Panc1 (cell line): ENCODE results near the gene LSG1. TPM values are rescaled to one million over a fixed set of nuclear protein-coding genes. Genes with fewer than 3 reads are reported as not detected.

ENCODE experiments used
- ATAC-seq: fragments of 200-7000 bp; cut with Tn5 transposase; 2 replicates; pipeline ENCODE4 v1.9.1; 2020; ENCODE audit warnings: mild to moderate bottlenecking, moderate library complexity
- BruUV-seq: library from RNA; stranded (reverse); fragments of 400-500 nt; replicated peaks from 2 replicates; lab custom pipeline; 2021; lab: Mats Ljungman, UMichigan
- CTCF ChIA-PET: fragments of 300-600 bp; sonication (Branson Sonifier 250); formaldehyde crosslinking; loops from one replicate; lab custom pipeline; 2022; ENCODE audit warnings: antibody characterized with exemption; lab: Charles Lee
- POLR2A ChIA-PET: fragments of 300-600 bp; sonication (Branson Sonifier 250); formaldehyde crosslinking; loops from one replicate; lab custom pipeline; 2022; ENCODE audit warnings: antibody characterized with exemption; lab: Charles Lee
- DNase-seq: peaks from one replicate; pipeline ENCODE4 v3.0.0-alpha.2; 2010; ENCODE audit warnings: low read depth, low spot score
- H3K27ac ChIP-seq: 2 replicates; pipeline ENCODE4 v1.5.1; 2011; ENCODE audit warnings: mild to moderate bottlenecking, low read length, inconsistent platforms
- H3K27me3 ChIP-seq: fragments of 200-500 bp; sonication (Bioruptor generic); 2 replicates; pipeline ENCODE4 v1.6.0; 2014; ENCODE audit warnings: low read length, inconsistent platforms; ENCODE audit not compliant: control insufficient read depth, insufficient read depth
- H3K36me3 ChIP-seq: fragments of 200-500 bp; sonication (Bioruptor generic); 2 replicates; pipeline ENCODE4 v1.5.1; 2014; ENCODE audit warnings: inconsistent platforms, mild to moderate bottlenecking, low read length, moderate library complexity; ENCODE audit not compliant: control insufficient read depth, insufficient read depth
- H3K4me1 ChIP-seq: 2 replicates; pipeline ENCODE4 v1.5.1; 2011; ENCODE audit warnings: inconsistent platforms, mild to moderate bottlenecking, low read length, moderate library complexity; ENCODE audit not compliant: control insufficient read depth, insufficient read depth
- H3K4me3 ChIP-seq, 2 experiments: 2 replicates each; pipeline ENCODE4 v1.5.1; 2011 to 2012; ENCODE audit warnings: low read depth in 2 of 2, low read length in 2 of 2, mild to moderate bottlenecking in 2 of 2, inconsistent platforms in 1 of 2, moderate library complexity in 1 of 2
- H3K9me3 ChIP-seq: fragments of 200-500 bp; sonication (Bioruptor generic); 2 replicates; pipeline ENCODE4 v1.5.1; 2014; ENCODE audit warnings: low read depth, mild to moderate bottlenecking, inconsistent platforms, low read length, moderate library complexity; ENCODE audit not compliant: control insufficient read depth, insufficient read depth
- POLR2AphosphoS5 ChIP-seq: IDR thresholded peaks from 2 replicates; pipeline ENCODE4 v1.6.1; 2012; ENCODE audit warnings: mild to moderate bottlenecking, low read depth, low read length, moderate library complexity
- SIN3A ChIP-seq: IDR thresholded peaks from 2 replicates; pipeline ENCODE4 v1.6.1; 2012; ENCODE audit warnings: low read depth, mild to moderate bottlenecking, low read length, moderate library complexity, borderline replicate concordance; ENCODE audit not compliant: insufficient read depth
- TCF7L2 ChIP-seq: IDR thresholded peaks from 2 replicates; pipeline ENCODE4 v1.6.1; 2011; ENCODE audit warnings: mild to moderate bottlenecking, low read depth, low read length, inconsistent platforms
- in situ Hi-C: cut with HindIII; loops from 2 replicates; pipeline ENCODE4 v1.10.0; 2016; ENCODE audit warnings: low sequenced_read_pairs, low pct_unique_long_range_greater_than_20kb
- intact Hi-C: fragments of 100-400 bp; cut with micrococcal nuclease; formaldehyde crosslinking; loops from one replicate; pipeline ENCODE4 v1.10.0; 2022; ENCODE audit not compliant: unreplicated experiment
- total RNA-seq: library from RNA; stranded (reverse); gene quantifications from one replicate; pipeline ENCODE4 v1.2.1, GENCODE V29; 2021; ENCODE audit not compliant: unreplicated experiment
- TF ChIP-seq, protein P1 (sequence below): fragments of 450-650 bp; IDR thresholded peaks from 2 replicates; pipeline ENCODE4 v1.5.1; 2017; ENCODE audit warnings: mild to moderate bottlenecking
- TF ChIP-seq, protein P2 (sequence below), 2 experiments: IDR thresholded peaks; 2 replicates each; pipeline ENCODE4 v1.6.1; 2011 to 2012; ENCODE audit warnings: low read depth in 2 of 2, control low read depth in 1 of 2, low read length in 1 of 2, mild to moderate bottlenecking in 1 of 2, moderate library complexity in 1 of 2; ENCODE audit not compliant: insufficient read depth in 1 of 2

The LSG1 gene
- total RNA-seq, 1 experiment from 2014 or later: 72.9 TPM

DNA sequence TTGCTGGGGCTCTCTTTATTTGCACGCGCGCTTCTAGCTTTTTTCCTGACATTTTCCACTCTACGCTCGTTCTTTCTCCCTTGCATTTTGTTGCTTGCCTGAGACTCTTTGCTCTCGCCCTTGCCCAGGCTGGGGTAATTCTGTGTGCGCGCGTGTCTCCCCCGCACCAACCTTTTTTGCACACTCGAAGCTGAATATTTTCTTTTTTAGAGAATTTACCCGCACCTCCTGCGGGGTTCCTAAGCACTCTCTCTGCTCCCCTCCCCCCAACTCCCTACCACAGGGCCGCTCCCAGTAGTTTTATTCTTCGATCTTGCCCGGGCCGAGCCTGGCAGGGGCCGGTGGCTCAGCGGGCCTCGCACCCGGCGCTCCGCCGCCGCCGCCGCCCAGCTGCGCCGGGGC, 14.4 kb upstream of the LSG1 start:
- H3K27me3 ChIP-seq: no peaks in the 10 kb centered on the region
- no peak for ATAC-seq
- TSS peak; percentile 86 for BruUV-seq
- ChIA-PET CTCF (interaction anchor here (0.9 kb wide), 1 partner anchor 420 kb away, joined by 4 read pairs; no protein-coding TSS in a partner anchor), POLR2A (interaction anchor here (0.5 to 0.7 kb wide), 3 partner anchors 124 to 400 kb away, joined by 3 to 10 read pairs (median 3); no protein-coding TSS in a partner anchor)
- no peak for DNase-seq
- H3K27ac ChIP-seq: peak overlapping the region; percentile 77
- TF ChIP-seq POLR2AphosphoS5: no peak
- TF ChIP-seq SIN3A: no peak
- TF ChIP-seq, protein P1, sequence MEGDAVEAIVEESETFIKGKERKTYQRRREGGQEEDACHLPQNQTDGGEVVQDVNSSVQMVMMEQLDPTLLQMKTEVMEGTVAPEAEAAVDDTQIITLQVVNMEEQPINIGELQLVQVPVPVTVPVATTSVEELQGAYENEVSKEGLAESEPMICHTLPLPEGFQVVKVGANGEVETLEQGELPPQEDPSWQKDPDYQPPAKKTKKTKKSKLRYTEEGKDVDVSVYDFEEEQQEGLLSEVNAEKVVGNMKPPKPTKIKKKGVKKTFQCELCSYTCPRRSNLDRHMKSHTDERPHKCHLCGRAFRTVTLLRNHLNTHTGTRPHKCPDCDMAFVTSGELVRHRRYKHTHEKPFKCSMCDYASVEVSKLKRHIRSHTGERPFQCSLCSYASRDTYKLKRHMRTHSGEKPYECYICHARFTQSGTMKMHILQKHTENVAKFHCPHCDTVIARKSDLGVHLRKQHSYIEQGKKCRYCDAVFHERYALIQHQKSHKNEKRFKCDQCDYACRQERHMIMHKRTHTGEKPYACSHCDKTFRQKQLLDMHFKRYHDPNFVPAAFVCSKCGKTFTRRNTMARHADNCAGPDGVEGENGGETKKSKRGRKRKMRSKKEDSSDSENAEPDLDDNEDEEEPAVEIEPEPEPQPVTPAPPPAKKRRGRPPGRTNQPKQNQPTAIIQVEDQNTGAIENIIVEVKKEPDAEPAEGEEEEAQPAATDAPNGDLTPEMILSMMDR: no peak
- no peak for TF ChIP-seq TCF7L2
- TF ChIP-seq, protein P2, sequence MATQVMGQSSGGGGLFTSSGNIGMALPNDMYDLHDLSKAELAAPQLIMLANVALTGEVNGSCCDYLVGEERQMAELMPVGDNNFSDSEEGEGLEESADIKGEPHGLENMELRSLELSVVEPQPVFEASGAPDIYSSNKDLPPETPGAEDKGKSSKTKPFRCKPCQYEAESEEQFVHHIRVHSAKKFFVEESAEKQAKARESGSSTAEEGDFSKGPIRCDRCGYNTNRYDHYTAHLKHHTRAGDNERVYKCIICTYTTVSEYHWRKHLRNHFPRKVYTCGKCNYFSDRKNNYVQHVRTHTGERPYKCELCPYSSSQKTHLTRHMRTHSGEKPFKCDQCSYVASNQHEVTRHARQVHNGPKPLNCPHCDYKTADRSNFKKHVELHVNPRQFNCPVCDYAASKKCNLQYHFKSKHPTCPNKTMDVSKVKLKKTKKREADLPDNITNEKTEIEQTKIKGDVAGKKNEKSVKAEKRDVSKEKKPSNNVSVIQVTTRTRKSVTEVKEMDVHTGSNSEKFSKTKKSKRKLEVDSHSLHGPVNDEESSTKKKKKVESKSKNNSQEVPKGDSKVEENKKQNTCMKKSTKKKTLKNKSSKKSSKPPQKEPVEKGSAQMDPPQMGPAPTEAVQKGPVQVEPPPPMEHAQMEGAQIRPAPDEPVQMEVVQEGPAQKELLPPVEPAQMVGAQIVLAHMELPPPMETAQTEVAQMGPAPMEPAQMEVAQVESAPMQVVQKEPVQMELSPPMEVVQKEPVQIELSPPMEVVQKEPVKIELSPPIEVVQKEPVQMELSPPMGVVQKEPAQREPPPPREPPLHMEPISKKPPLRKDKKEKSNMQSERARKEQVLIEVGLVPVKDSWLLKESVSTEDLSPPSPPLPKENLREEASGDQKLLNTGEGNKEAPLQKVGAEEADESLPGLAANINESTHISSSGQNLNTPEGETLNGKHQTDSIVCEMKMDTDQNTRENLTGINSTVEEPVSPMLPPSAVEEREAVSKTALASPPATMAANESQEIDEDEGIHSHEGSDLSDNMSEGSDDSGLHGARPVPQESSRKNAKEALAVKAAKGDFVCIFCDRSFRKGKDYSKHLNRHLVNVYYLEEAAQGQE (IDR thresholded peaks at IDR 0.05; ENCODE audit: insufficient read depth in 1 of 2, low read depth in 2 of 2, low read length in 1 of 2): no peak
- H3K9me3 ChIP-seq: no peaks in the 10 kb centered on the region
- intact Hi-C loops: loop anchor here (10.0 kb wide), 3 partner anchors 188 to 838 kb away; no protein-coding TSS in a partner anchor
- no peaks in the 10 kb centered on the region for H3K36me3 ChIP-seq
- peak overlapping the region; percentile 72 to 91 for H3K4me3 ChIP-seq
- peaks cover 51% of the 10 kb centered on the region for H3K4me1 ChIP-seq
- in situ Hi-C loops: no loop called here

DNA sequence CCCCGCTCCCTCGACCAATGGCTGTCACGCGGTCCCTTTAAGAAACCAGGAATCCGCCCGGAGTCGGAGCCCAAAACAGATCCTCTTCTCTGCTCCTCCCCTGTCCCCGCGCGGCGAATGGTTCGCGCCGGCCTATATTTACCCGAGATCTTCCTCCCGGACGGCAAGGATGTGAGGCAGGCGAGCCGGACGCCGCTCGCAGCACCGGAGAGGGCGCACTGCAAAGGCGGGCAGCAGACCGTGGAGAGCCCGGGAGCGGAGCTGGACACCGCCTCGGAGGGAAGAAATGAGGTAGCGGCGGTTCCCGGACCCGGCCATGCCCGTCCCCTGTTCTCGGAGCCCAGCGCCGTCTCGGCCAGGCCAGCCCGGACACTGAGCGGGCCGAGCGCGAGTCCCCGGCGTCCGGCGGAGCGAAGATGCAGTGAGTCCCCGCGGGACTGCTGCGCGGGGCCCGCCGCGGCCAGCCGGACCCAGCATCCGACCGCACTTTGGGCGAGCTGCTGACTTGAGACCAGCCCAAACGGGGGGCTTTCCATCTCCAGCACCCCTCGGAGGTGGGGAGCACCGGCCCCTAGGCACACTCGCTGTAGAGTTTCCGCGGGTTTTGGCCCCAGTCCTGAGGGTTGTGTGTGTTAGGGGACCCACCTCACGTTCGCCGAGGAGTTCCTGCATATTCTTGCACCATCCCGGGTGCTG, 13.9 kb upstream of the LSG1 start, which contains the start of gene FAM43A:
FAM43A (plus strand) TSS at position 166 of the 696 bp plus-strand sequence. CDS start 944 bp downstream, outside the sequence.
- ChIA-PET POLR2A (interaction anchor here (0.5 to 0.6 kb wide), 3 partner anchors 124 to 579 kb away, joined by 3 to 10 read pairs (median 6); no protein-coding TSS in a partner anchor), CTCF (interaction anchor here (0.9 kb wide), 1 partner anchor 421 kb away, joined by 4 read pairs; no protein-coding TSS in a partner anchor)
- Histone ChIP-seq H3K9me3 (no peaks in the 10 kb centered on the region), H3K36me3 (no peaks in the 10 kb centered on the region), H3K4me3 (peak within 1 kb of the TSS; percentile 72 to 91), H3K27ac (peak within 1 kb of the TSS; percentile 77), H3K27me3 (no peaks in the 10 kb centered on the region), H3K4me1 (peaks cover 45% of the 10 kb centered on the region)
- intact Hi-C loops (loop anchor here (10.0 kb wide), 3 partner anchors 189 to 839 kb away; no protein-coding TSS in a partner anchor), in situ Hi-C loops (no loop called here)
- BruUV-seq: no TSS peak
- DNase-seq (peak; percentile 78), ATAC-seq (peak; percentile 78)
- TF ChIP-seq POLR2AphosphoS5: peak; percentile 100
- TF ChIP-seq, protein P1: peak; percentile 36
- peak; percentile 85 for TF ChIP-seq TCF7L2
- peak; percentile 94 for TF ChIP-seq SIN3A
- TF ChIP-seq, protein P2 (IDR thresholded peaks at IDR 0.05; ENCODE audit: insufficient read depth in 1 of 2, low read depth in 2 of 2, low read length in 1 of 2): no peak; a peak in 1 of 4 replicates
